Caco-2 (cell line): ENCODE data around the gene GLI3. TPM values are rescaled to one million over a fixed set of nuclear protein-coding genes. Genes with fewer than 3 reads are reported as not detected.

Experiments used
- BruUV-seq: library from RNA; stranded (reverse); fragments of 400-500 nt; replicated peaks from 2 replicates; lab custom pipeline; 2021; lab: Mats Ljungman, UMichigan
- CTCF ChIA-PET: fragments of 300-600 bp; sonication (Branson Sonifier 250); formaldehyde crosslinking; loops from one replicate; lab custom pipeline; 2022; ENCODE audit warnings: antibody characterized with exemption; lab: Charles Lee
- POLR2A ChIA-PET: fragments of 300-600 bp; sonication (Branson Sonifier 250); formaldehyde crosslinking; loops from one replicate; lab custom pipeline; 2022; ENCODE audit warnings: antibody characterized with exemption; lab: Charles Lee
- DNase-seq, 2 experiments: peaks; one replicate each; pipeline versions ENCODE4 v3.0.0 to v3.0.0-alpha.2; 2020 to 2022
- H3K27me3 ChIP-seq: replicated peaks from 2 replicates; pipeline ENCODE4 v1.6.0; 2011; ENCODE audit warnings: low read length; ENCODE audit not compliant: control insufficient read depth, insufficient read depth
- H3K36me3 ChIP-seq: 2 replicates; pipeline ENCODE4 v1.5.1; 2011; ENCODE audit warnings: low read length; ENCODE audit not compliant: control insufficient read depth, insufficient read depth
- H3K4me1 ChIP-seq: fragments of 250-450 bp; sonication (Bioruptor Pico); 2 replicates; pipeline ENCODE4 v1.5.1; 2020; ENCODE audit warnings: mild to moderate bottlenecking
- H3K4me3 ChIP-seq: 2 replicates; pipeline ENCODE4 v1.5.1; 2011; ENCODE audit warnings: low read depth, mild to moderate bottlenecking, control low read depth, low read length
- H3K9me3 ChIP-seq: fragments of 250-450 bp; sonication (Bioruptor Pico); 2 replicates; pipeline ENCODE4 v1.5.1; 2020; ENCODE audit warnings: mild to moderate bottlenecking, moderate library complexity
- H3K27ac Mint-ChIP-seq: one replicate; pipeline ENCODE4 v1.8.0; 2022; ENCODE audit warnings: mixed read lengths; ENCODE audit not compliant: unreplicated experiment
- H3K27me3 Mint-ChIP-seq: one replicate; pipeline ENCODE4 v1.8.0; 2022; ENCODE audit warnings: mixed read lengths; ENCODE audit not compliant: insufficient read depth, unreplicated experiment
- H3K36me3 Mint-ChIP-seq: one replicate; pipeline ENCODE4 v1.8.0; 2022; ENCODE audit warnings: mild to moderate bottlenecking, mixed read lengths; ENCODE audit not compliant: insufficient read depth, unreplicated experiment
- H3K4me1 Mint-ChIP-seq: one replicate; pipeline ENCODE4 v1.8.0; 2022; ENCODE audit warnings: low read depth, mixed read lengths; ENCODE audit not compliant: unreplicated experiment
- H3K4me3 Mint-ChIP-seq: one replicate; pipeline ENCODE4 v1.8.0; 2022; ENCODE audit warnings: mild to moderate bottlenecking, moderate library complexity, mixed read lengths; ENCODE audit not compliant: unreplicated experiment
- H3K9me3 Mint-ChIP-seq: one replicate; pipeline ENCODE4 v1.8.0; 2022; ENCODE audit warnings: mixed read lengths; ENCODE audit not compliant: unreplicated experiment
- intact Hi-C: fragments of 100-400 bp; cut with micrococcal nuclease; formaldehyde crosslinking; loops from one replicate; pipeline ENCODE4 v1.10.0; 2022; ENCODE audit not compliant: unreplicated experiment
- total RNA-seq: library from RNA; stranded (reverse); gene quantifications from 2 replicates; pipeline ENCODE4 v1.2.3, GENCODE V29; 2022
- TF ChIP-seq, protein P1 (sequence below), 2 experiments: fragments of 200-600 bp in 1 of 2; IDR thresholded peaks; 1 replicate in 1 of 2; 2 replicates in 1 of 2; pipeline versions ENCODE4 v1.5.1 to v1.8.0; 2011 to 2022; ENCODE audit warnings: antibody characterized with exemption in 1 of 2, control low read depth in 1 of 2, inconsistent platforms in 1 of 2, low read depth in 1 of 2, low read length in 1 of 2, mild to moderate bottlenecking in 1 of 2, moderate library complexity in 1 of 2; ENCODE audit not compliant: insufficient read depth in 1 of 2, severe bottlenecking in 1 of 2, unreplicated experiment in 1 of 2

Gene GLI3
- total RNA-seq, 1 experiment from 2014 or later: 1.00 TPM

DNA sequence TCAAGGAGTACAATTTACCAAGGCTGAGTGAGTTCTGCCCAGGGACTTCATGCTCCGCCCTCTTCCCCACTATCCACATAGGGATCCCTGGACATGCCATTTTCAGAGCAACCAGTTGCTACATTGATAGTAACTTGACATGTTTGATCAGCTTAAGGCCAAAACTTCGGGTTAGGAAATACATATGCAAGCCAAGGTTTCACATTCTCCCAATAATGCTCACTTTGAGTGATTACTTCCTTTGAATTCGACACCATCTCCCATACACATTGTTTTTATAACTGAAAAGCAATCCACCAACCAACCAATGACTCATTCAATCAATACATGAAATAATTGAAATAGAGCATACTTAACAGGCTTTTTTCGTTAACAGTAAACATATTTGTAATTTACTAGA, 137.9 kb downstream of the GLI3 start:
- Mint-ChIP-seq H3K4me3 (no peak overlapping the region), H3K36me3 (no peaks in the 10 kb centered on the region), H3K27me3 (peaks cover 5% of the 10 kb centered on the region), H3K27ac (no peak overlapping the region), H3K4me1 (no peaks in the 10 kb centered on the region), H3K9me3 (peaks cover 5% of the 10 kb centered on the region)
- no peak for DNase-seq
- TF ChIP-seq, protein P1, sequence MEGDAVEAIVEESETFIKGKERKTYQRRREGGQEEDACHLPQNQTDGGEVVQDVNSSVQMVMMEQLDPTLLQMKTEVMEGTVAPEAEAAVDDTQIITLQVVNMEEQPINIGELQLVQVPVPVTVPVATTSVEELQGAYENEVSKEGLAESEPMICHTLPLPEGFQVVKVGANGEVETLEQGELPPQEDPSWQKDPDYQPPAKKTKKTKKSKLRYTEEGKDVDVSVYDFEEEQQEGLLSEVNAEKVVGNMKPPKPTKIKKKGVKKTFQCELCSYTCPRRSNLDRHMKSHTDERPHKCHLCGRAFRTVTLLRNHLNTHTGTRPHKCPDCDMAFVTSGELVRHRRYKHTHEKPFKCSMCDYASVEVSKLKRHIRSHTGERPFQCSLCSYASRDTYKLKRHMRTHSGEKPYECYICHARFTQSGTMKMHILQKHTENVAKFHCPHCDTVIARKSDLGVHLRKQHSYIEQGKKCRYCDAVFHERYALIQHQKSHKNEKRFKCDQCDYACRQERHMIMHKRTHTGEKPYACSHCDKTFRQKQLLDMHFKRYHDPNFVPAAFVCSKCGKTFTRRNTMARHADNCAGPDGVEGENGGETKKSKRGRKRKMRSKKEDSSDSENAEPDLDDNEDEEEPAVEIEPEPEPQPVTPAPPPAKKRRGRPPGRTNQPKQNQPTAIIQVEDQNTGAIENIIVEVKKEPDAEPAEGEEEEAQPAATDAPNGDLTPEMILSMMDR (IDR thresholded peaks at IDR 0.05; ENCODE audit: insufficient read depth in 1 of 2, low read depth in 1 of 2, low read length in 1 of 2, severe bottlenecking in 1 of 2, unreplicated experiment in 1 of 2): no peak
- H3K4me3 ChIP-seq: no peak overlapping the region
- BruUV-seq: no TSS peak
- H3K4me1 ChIP-seq: no peaks in the 10 kb centered on the region
- no peaks in the 10 kb centered on the region for H3K36me3 ChIP-seq
- ChIA-PET POLR2A (no interaction called here), CTCF (no interaction called here)
- intact Hi-C loops: no loop called here
- no peaks in the 10 kb centered on the region for H3K9me3 ChIP-seq
- H3K27me3 ChIP-seq: no peaks in the 10 kb centered on the region; the same call in none of the 2 replicates

DNA sequence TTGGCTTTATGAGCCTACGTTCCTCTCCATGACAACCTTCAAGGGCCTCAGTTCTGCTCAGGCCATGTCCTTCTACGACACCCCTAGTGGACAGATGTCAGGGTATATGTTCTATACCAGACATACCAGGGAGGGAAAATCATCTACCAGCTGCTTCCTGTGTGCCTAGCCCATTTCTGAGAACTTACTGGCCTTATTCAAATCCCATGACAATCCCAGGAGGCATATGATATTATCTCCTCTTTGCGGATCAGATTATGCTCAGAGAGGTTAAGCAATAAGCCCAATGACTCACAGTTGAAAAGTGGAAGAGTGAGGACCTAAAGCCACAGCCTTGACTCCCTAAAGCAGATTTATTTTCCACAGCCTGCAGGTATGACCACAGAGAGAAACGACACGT, 139.3 kb downstream of the GLI3 start:
- H3K4me1 Mint-ChIP-seq: no peaks in the 10 kb centered on the region
- H3K4me1 ChIP-seq: no peaks in the 10 kb centered on the region
- no peak for DNase-seq
- H3K27me3 ChIP-seq: no peaks in the 10 kb centered on the region; the same call in none of the 2 replicates
- no peaks in the 10 kb centered on the region for H3K36me3 Mint-ChIP-seq
- no peaks in the 10 kb centered on the region for H3K36me3 ChIP-seq
- H3K27ac Mint-ChIP-seq: no peak overlapping the region
- intact Hi-C loops: no loop called here
- TF ChIP-seq, protein P1 (IDR thresholded peaks at IDR 0.05; ENCODE audit: insufficient read depth in 1 of 2, low read depth in 1 of 2, low read length in 1 of 2, severe bottlenecking in 1 of 2, unreplicated experiment in 1 of 2): no peak
- no peak overlapping the region for H3K4me3 ChIP-seq
- BruUV-seq: no TSS peak
- H3K9me3 ChIP-seq: no peaks in the 10 kb centered on the region
- CTCF ChIA-PET: no interaction called here
- no peak overlapping the region for H3K4me3 Mint-ChIP-seq
- H3K27me3 Mint-ChIP-seq: peaks cover 5% of the 10 kb centered on the region
- H3K9me3 Mint-ChIP-seq: peaks cover 5% of the 10 kb centered on the region
- POLR2A ChIA-PET: no interaction called here

DNA sequence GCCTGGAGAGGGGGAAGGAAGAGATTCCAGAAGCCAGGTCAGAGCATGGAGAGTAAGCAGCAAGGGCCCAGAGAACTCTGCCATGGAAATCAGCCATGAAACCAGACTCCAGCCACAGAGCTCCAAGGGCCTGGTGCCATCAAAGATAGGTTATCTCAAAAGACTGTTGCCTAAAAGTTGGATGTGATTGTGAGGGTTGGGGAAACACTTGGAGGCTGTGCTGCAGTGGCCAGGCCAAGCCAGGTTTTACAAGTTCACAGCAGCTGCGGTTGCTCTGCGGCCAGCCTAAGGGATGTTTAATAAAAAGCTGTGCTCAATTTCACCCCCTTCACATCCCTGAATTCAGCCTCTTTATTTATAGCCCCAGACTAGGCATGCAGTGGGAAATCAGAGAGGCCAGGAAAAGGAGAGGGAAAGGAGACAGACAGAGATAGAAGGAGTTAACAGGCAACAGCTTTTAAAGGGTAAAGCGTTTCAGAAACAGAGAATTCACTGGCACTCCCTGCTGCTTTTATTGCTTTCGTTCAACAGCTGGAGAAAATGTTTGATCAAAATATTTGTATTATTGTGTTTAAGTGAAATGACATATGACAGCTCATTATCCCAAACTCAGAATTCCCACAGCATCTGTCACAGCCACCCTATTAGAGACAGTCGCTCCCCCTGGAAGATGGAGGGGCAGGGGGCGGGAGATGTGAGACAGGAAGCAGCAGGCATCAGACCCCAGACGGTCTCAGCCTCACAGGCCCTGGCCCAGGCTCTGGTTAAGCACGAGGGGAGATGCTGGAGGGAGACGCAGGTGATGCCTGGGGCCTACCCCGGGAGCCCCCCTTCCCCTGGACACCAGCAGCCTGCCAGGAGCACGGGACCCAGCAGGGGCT, 140.1 kb downstream of the GLI3 start:
- H3K4me3 ChIP-seq: no peak overlapping the region
- Mint-ChIP-seq H3K27ac (no peak overlapping the region), H3K4me3 (no peak overlapping the region), H3K4me1 (no peaks in the 10 kb centered on the region), H3K9me3 (peaks cover 5% of the 10 kb centered on the region), H3K36me3 (no peaks in the 10 kb centered on the region), H3K27me3 (peaks cover 5% of the 10 kb centered on the region)
- TF ChIP-seq, protein P1 (IDR thresholded peaks at IDR 0.05; ENCODE audit: insufficient read depth in 1 of 2, low read depth in 1 of 2, low read length in 1 of 2, severe bottlenecking in 1 of 2, unreplicated experiment in 1 of 2): no peak
- peaks cover 4% of the 10 kb centered on the region for H3K4me1 ChIP-seq
- ChIA-PET CTCF (no interaction called here), POLR2A (no interaction called here)
- no peaks in the 10 kb centered on the region for H3K36me3 ChIP-seq
- H3K9me3 ChIP-seq: no peaks in the 10 kb centered on the region
- intact Hi-C loops: no loop called here
- H3K27me3 ChIP-seq: no peaks in the 10 kb centered on the region; the same call in none of the 2 replicates
- BruUV-seq: no TSS peak
- no peak for DNase-seq
